Endodermal cell (in vitro differentiated cells): Measurements from ENCODE around the gene SOAT2. TPM values are rescaled to one million over a fixed set of nuclear protein-coding genes. Genes with fewer than 3 reads are reported as not detected.

Experiments used
- DNase-seq: peaks from one replicate; pipeline ENCODE4 v3.0.0-alpha.2; 2017
- H3K27ac ChIP-seq: 2 replicates; pipeline ENCODE4 v1.5.1; 2013; ENCODE audit warnings: mild to moderate bottlenecking, low read depth, low read length, moderate library complexity
- H3K27me3 ChIP-seq: 2 replicates; pipeline ENCODE4 v1.6.1; 2013; ENCODE audit warnings: mild to moderate bottlenecking, low read length, moderate library complexity; ENCODE audit not compliant: insufficient read depth, control insufficient read depth, poor library complexity, severe bottlenecking
- H3K36me3 ChIP-seq: 2 replicates; pipeline ENCODE4 v1.7.0; 2013; ENCODE audit warnings: mild to moderate bottlenecking, low read length, moderate library complexity; ENCODE audit not compliant: control insufficient read depth, insufficient read depth
- H3K4me1 ChIP-seq: one replicate; pipeline ENCODE4 v1.7.0; 2013; ENCODE audit warnings: low read length; ENCODE audit not compliant: control insufficient read depth, insufficient read depth
- H3K4me3 ChIP-seq: 2 replicates; pipeline ENCODE4 v1.5.1; 2013; ENCODE audit warnings: mild to moderate bottlenecking, low read length, moderate library complexity
- H3K9ac ChIP-seq: 2 replicates; pipeline ENCODE4 v1.6.1; 2013; ENCODE audit warnings: mild to moderate bottlenecking, low read length, moderate library complexity; ENCODE audit not compliant: poor library complexity, severe bottlenecking; ENCODE audit errors: extremely low read depth
- H3K9me3 ChIP-seq: 2 replicates; pipeline ENCODE4 v1.6.1; 2013; ENCODE audit warnings: mild to moderate bottlenecking, low read length, moderate library complexity; ENCODE audit not compliant: control insufficient read depth
- H3K27ac Mint-ChIP-seq: 2 replicates; pipeline ENCODE4 v1.8.0; 2020; ENCODE audit warnings: mixed read lengths
- H3K27me3 Mint-ChIP-seq: 2 replicates; pipeline ENCODE4 v1.8.0; 2021; ENCODE audit warnings: mild to moderate bottlenecking, mixed read lengths; ENCODE audit not compliant: insufficient read depth
- H3K36me3 Mint-ChIP-seq: 2 replicates; pipeline ENCODE4 v1.8.0; 2020; ENCODE audit warnings: low read depth, mixed read lengths
- H3K4me1 Mint-ChIP-seq: 2 replicates; pipeline ENCODE4 v1.8.0; 2020; ENCODE audit warnings: mixed read lengths
- H3K4me3 Mint-ChIP-seq: 2 replicates; pipeline ENCODE4 v1.8.0; 2020; ENCODE audit warnings: mild to moderate bottlenecking, moderate library complexity, mixed read lengths
- H3K9me3 Mint-ChIP-seq: 2 replicates; pipeline ENCODE4 v1.8.0; 2020; ENCODE audit warnings: mild to moderate bottlenecking, mixed read lengths
- WGBS, 2 experiments: methylation state at CpG; one replicate each; pipeline versions ENCODE4 v1.1.5 to v1.1.7; 2013; ENCODE audit warnings: missing lambda C conversion rate in 2 of 2, mixed read lengths in 1 of 2; ENCODE audit not compliant: insufficient coverage in 1 of 2, insufficient read length in 1 of 2; 5-methylcytosine and 5-hydroxymethylcytosine counted together
- total RNA-seq, 2 donors: library from RNA; stranded (reverse); fragmentation: NEBNext Ultra II Directional in 1 of 2; extraction: Animal tissue kit (Norgen Biotek cat#: 25700) in 1 of 2; gene quantifications; 2 replicates in 1 of 2; 3 replicates in 1 of 2; pipeline ENCODE4 v1.2.1, GENCODE V29; 2021
- TF ChIP-seq, protein P1 (sequence below): fragments of 200-600 bp; sonication (generic); conservative IDR thresholded peaks from 2 replicates; pipeline ENCODE4 v1.5.0; 2021; ENCODE audit warnings: antibody characterized with exemption, mild to moderate bottlenecking

Gene SOAT2
- total RNA-seq, 2 donors from 2014 or later: 0.46 to 0.71 TPM

DNA sequence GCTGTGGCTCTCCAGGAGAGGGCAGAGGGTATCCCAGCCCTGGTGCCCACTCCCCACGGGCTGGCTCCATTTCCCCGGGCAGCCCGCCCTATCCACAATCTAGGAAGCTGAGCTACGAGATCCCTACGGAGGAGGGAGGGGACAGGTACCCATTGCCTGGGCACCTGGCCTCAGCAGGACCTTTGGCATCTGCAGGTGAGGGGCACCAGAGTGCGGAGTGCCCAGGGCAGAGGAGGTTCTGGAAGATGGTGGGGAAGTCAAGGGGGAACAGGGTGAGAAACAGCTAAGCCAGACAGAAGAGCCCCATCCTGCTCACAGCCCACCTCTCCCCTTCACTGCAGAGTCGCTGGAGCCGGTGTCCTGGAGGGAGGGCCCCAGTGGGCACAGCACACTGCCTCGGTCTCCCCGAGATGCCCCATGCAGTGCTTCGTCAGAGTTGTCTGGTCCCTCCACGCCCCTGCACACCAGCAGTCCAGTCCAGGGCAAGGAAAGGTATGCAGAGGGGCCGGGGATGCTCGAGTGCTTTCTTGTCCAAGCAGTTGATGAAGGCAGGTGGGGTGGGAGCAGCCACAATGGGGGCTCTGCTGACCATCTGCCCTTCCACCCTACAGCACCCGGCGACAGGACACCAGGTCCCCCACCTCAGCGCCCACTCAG is 43.1 kb upstream of the SOAT2 start:
- H3K27me3 Mint-ChIP-seq: peaks cover 19% of the 10 kb centered on the region
- Histone ChIP-seq H3K36me3 (peaks cover 11% of the 10 kb centered on the region), H3K4me1 (no peaks in the 10 kb centered on the region), H3K9ac (no peak overlapping the region), H3K9me3 (no peaks in the 10 kb centered on the region), H3K27ac (no peak overlapping the region), H3K4me3 (no peak overlapping the region), H3K27me3 (no peaks in the 10 kb centered on the region)
- no peak overlapping the region for H3K4me3 Mint-ChIP-seq
- peaks cover 7% of the 10 kb centered on the region for H3K4me1 Mint-ChIP-seq
- H3K27ac Mint-ChIP-seq: no peak overlapping the region
- no peak for DNase-seq
- H3K36me3 Mint-ChIP-seq: peaks cover 13% of the 10 kb centered on the region
- TF ChIP-seq, protein P1, sequence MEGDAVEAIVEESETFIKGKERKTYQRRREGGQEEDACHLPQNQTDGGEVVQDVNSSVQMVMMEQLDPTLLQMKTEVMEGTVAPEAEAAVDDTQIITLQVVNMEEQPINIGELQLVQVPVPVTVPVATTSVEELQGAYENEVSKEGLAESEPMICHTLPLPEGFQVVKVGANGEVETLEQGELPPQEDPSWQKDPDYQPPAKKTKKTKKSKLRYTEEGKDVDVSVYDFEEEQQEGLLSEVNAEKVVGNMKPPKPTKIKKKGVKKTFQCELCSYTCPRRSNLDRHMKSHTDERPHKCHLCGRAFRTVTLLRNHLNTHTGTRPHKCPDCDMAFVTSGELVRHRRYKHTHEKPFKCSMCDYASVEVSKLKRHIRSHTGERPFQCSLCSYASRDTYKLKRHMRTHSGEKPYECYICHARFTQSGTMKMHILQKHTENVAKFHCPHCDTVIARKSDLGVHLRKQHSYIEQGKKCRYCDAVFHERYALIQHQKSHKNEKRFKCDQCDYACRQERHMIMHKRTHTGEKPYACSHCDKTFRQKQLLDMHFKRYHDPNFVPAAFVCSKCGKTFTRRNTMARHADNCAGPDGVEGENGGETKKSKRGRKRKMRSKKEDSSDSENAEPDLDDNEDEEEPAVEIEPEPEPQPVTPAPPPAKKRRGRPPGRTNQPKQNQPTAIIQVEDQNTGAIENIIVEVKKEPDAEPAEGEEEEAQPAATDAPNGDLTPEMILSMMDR: no peak
- no peaks in the 10 kb centered on the region for H3K9me3 Mint-ChIP-seq
- 93 to 100% methylated on average over 5 to 17 of the region's 17 CpGs for WGBS, 2 experiments

DNA sequence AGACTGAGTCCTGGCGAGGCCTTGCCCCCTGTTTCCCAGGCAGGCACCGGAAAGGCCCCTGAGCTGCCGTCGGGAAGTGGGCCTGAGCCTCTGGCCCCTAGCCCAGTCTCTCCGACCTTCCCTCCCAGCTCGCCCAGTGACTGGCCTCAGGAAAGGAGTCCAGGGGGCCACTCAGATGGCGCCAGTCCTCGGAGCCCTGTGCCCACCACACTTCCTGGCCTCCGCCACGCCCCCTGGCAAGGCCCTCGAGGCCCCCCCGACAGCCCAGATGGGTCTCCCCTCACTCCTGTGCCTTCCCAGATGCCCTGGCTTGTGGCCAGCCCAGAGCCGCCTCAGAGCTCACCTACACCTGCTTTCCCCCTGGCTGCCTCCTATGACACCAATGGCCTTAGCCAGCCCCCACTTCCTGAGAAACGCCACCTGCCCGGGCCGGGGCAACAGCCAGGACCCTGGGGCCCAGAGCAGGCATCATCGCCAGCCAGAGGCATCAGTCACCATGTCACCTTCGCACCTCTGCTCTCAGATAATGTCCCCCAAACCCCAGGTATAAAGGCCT is 42.5 kb upstream of the SOAT2 start:
- H3K4me3 ChIP-seq: no peak overlapping the region
- H3K27ac Mint-ChIP-seq: no peak overlapping the region
- no peaks in the 10 kb centered on the region for H3K9me3 ChIP-seq
- no peak overlapping the region for H3K9ac ChIP-seq
- no peaks in the 10 kb centered on the region for H3K27me3 ChIP-seq
- 90 to 94% methylated on average over 2 to 18 of the region's 18 CpGs for WGBS, 2 experiments
- no peak overlapping the region for H3K27ac ChIP-seq
- peaks cover 15% of the 10 kb centered on the region for H3K36me3 Mint-ChIP-seq
- peaks cover 11% of the 10 kb centered on the region for H3K36me3 ChIP-seq
- DNase-seq: no peak
- H3K4me1 ChIP-seq: no peaks in the 10 kb centered on the region
- H3K4me1 Mint-ChIP-seq: peaks cover 7% of the 10 kb centered on the region
- no peaks in the 10 kb centered on the region for H3K9me3 Mint-ChIP-seq
- TF ChIP-seq, protein P1: no peak
- peaks cover 17% of the 10 kb centered on the region for H3K27me3 Mint-ChIP-seq
- no peak overlapping the region for H3K4me3 Mint-ChIP-seq

DNA sequence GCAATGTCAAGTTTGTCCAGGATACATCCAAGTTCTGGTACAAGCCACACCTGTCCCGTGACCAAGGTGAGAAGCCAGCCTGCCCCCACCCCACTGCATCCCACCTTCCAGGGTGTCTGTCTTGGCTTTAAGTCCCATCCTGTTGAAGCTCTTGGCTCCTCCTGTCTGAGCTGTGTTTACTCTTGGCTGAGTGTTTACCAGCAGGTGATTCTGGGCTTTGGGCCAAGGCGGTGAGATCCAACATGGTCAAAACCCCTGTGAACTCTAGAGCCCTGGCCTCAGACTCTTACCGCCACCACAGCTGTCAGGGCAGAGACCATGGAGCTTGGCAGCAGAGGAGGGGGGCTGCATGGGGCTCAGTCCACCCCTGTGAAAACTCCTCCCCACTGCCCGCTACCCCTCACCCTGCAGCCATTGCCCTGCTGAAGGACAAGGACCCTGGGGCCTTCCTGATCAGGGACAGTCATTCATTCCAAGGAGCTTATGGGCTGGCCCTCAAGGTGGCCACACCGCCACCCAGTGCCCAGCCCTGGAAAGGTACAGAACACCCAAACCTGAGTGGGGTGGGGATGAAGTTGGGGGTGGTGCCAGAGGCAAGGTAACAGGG is 41.8 kb upstream of the SOAT2 start:
- H3K27ac ChIP-seq: no peak overlapping the region
- Mint-ChIP-seq H3K9me3 (no peaks in the 10 kb centered on the region), H3K4me3 (no peak overlapping the region), H3K4me1 (peaks cover 9% of the 10 kb centered on the region), H3K27ac (peak overlapping the region; percentile 61), H3K27me3 (peaks cover 16% of the 10 kb centered on the region), H3K36me3 (peaks cover 21% of the 10 kb centered on the region)
- TF ChIP-seq, protein P1: peak; percentile 66
- no peaks in the 10 kb centered on the region for H3K27me3 ChIP-seq
- DNase-seq: peak; percentile 86
- H3K36me3 ChIP-seq: peaks cover 10% of the 10 kb centered on the region
- H3K4me3 ChIP-seq: no peak overlapping the region
- no peaks in the 10 kb centered on the region for H3K4me1 ChIP-seq
- 90 to 93% methylated on average over 3 to 5 of the region's 5 CpGs for WGBS, 2 experiments
- H3K9ac ChIP-seq: no peak overlapping the region
- H3K9me3 ChIP-seq: no peaks in the 10 kb centered on the region
